GM10266 (cell line): Measurements from ENCODE around the gene TPCN2.

Experiments used
- DNase-seq: peaks from one replicate; pipeline ENCODE4 v3.0.0; 2012; ENCODE audit errors: extremely low spot score
- TF ChIP-seq, protein P1 (sequence below): IDR thresholded peaks from 2 replicates; pipeline ENCODE4 v1.5.1; 2012; ENCODE audit warnings: mild to moderate bottlenecking, low read depth; ENCODE audit not compliant: control insufficient read depth, insufficient read depth; ENCODE audit errors: missing control alignments

The TPCN2 gene

DNA sequence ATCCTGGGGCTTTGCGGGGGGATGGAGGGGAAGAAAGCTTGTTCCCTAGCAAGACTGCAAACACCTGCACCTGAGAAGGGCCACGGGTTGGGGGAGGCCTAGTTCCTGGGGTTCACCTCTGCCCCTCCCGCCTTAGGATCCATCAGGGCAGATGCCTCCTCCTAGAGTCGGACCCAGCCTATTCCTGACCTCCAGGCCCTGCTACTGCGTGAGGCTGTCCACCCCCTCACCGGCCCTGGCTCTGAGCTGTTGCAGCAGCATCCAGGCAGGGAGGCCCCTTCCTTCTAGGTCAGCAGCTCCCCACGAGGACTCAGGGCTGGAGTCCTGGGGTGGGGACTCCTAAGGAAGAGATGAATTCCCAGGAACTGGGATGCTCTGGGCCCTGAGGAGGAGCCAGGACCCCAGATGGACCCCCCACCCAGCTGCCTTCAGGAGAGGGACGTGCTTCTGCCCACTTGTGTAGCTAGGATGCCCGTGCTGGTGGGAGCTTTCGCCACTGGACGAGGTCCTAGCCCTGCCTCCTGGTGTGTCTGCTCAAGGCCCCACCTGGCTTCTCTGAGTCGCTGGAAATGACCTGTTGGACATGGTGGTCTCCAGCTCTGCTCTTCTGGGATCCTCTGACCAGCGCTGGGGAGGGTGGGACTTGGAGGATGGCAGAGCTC is 46.0 kb upstream of the TPCN2 start:
- no peak for DNase-seq
- TF ChIP-seq, protein P1, sequence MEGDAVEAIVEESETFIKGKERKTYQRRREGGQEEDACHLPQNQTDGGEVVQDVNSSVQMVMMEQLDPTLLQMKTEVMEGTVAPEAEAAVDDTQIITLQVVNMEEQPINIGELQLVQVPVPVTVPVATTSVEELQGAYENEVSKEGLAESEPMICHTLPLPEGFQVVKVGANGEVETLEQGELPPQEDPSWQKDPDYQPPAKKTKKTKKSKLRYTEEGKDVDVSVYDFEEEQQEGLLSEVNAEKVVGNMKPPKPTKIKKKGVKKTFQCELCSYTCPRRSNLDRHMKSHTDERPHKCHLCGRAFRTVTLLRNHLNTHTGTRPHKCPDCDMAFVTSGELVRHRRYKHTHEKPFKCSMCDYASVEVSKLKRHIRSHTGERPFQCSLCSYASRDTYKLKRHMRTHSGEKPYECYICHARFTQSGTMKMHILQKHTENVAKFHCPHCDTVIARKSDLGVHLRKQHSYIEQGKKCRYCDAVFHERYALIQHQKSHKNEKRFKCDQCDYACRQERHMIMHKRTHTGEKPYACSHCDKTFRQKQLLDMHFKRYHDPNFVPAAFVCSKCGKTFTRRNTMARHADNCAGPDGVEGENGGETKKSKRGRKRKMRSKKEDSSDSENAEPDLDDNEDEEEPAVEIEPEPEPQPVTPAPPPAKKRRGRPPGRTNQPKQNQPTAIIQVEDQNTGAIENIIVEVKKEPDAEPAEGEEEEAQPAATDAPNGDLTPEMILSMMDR = no peak

DNA sequence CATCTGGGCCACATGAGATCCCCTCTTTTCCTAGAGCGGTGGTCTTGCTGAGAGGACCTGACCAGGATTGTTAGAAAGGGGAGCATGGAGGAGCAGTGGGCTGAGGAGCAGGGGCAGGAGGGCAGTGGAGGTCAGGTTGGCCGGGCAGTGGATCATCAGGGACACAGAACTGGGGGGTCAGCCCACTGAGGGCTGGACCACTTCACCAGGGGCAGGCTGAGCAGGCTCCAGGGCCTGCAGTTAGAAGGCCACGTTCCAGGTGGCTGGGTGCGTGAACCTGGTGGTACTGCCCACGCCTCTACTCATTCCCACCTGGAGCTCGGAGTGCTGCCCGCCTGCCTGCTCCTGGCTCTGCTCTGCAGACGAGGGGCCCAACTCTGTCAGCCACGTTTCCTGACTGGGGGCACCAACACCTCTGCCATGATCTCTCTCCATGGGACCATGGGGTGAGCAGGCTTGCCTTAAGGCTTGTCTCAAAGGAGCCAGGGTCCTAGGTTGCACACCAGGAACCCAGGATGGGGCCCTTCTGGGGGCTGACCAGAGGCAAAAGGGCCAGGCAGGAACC is 45.3 kb upstream of the TPCN2 start:
- DNase-seq = no peak
- TF ChIP-seq, protein P1 = no peak

DNA sequence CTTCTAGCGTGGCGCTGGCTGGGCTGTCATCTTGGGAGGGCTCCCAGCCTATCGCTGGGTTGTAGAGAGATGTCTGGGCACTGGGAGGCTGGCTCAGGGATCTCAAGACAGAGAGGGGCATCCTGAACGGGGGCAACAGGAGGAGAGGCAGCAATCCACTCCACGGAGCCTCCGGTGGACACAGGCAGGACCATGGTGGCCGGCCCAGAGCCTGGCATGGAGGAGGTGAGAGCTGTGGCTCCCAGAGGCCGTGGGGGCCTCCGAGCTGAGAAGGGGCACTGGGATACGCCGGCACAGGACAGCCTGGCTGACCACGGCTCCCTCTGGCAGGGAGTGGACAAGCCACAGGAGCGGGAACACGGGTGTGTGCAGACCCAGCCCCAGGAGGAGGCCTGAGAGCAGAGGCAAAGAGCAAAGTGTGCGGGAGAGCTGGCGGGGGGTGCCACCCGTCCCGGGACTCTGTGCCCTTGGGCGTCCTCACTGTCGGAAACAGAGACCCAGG is 44.8 kb upstream of the TPCN2 start:
- no peak for DNase-seq
- TF ChIP-seq, protein P1 = no peak

DNA sequence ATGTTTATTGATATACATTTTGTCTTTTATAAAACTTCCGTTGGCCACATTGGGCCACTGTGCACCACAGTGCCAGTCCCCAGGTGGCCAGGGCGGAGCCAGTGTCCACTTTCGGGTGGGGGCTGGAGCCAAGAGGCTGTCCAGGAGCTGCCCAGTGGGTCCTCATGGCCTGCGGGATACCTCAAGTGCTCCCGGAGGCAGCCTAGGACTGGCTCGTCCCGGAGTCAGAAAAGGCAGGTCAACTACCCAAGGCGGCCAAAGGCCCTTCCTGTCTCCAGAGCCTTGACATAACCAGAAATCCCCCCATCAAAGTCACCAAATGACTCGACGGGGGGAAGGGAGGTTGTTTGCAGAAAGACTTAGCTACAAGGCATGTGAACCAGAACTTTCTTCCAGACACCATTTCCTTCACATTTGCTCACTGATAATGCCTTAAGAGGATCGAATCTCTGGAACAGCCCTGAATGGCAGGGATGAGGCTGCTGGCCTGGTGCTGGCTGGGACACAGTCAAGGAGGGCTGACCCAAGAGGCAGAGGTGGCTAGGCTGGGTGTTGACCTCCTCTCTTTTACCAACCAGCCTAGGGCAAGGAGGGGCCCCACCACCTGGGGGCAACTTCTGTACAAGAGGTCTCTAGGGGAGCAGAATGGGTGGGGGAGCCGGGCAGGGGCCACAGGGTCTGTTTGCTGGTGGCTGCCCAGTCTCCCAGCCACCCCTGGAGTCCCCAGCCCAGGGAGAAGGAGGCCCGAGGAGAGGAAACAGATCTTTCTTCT is 44.1 kb upstream of the TPCN2 start:
- no peak for DNase-seq

DNA sequence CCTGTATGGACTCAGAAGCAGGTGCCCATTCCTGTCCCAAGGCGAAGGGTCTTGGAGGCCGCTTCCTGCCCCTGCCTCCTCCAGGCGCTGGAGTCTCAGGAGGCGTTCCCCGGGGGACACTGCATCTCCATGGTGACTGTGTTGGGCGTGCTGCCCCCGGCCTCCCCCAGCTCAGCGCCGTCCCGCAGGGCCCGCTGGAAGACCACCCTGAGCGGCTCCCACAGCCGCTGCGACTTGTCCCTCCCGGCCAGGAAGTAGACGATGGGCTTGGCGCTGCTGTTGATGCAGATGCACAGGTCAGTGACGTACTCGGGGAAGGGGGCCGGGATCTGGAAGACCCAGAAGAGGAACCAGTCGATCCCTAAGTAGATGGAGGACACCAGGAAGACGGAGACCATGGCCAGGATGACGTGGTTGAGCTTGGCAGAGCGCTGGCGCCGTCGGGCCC is 43.5 kb upstream of the TPCN2 start:
- DNase-seq = no peak
- TF ChIP-seq, protein P1 = no peak

More for the DNA sequence above, 44.1 kb upstream of the TPCN2 start:
- TF ChIP-seq, protein P1 = no peak

DNA sequence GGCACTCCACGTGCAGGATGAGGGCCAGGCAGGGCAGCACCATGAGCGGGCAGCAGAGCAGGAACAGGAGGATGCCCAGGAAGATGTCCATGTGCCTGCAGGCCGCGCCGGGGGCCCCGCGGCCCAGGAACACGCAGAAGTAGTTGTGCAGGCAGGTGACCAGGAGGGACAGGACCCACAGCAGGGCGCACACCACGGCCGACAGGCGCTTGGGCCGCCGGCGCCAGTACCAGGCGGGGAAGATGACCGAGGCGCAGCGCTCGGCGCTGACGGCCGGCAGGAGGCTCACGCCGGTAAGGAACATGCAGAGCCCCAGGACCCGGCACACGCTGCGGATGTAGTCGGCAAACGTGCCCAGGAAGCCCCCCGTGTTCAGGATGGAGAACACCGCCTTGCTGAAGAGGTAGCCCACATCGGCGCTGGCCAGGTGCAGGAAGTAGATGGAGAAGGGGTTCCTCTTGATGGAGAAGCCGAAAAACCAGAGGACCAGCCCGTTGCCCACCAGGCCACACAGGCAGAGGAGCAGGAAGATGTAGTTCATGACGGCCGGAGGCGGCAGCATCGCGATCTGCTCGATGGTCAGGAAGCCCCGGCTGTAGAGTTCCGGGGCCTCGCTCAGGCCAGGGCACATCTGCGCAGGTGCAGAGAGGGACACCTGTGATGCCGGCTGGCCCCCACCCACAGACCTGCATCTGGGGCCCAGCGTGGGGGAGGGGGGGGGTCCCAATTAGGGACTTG is 42.9 kb upstream of the TPCN2 start:
- DNase-seq = no peak

More for the DNA sequence above, 42.9 kb upstream of the TPCN2 start:
- TF ChIP-seq, protein P1 = no peak
